Right lobe of liver (tissue), 4 donors: Measurements from ENCODE around the gene CPN2.

Source experiments
- POLR2A ChIP-seq: fragments of 450-650 bp; IDR thresholded peaks from one replicate; pipeline ENCODE4 v1.6.1; 2017; ENCODE audit warnings: antibody characterized with exemption, mild to moderate bottlenecking
- TF ChIP-seq, protein P1 (sequence below), 4 donors: fragments of 200-600 bp in 3 of 4; fragments of 450-650 bp in 1 of 4; IDR thresholded peaks; one replicate each; pipeline versions ENCODE4 v1.5.1 to v1.8.0; 2016 to 2022; ENCODE audit warnings: antibody characterized with exemption in 4 of 4, mild to moderate bottlenecking in 2 of 4
- donor health status: DM: no; HTN: no; CAD: no.
- donor health status: DM: no; HTN: no; CAD: no.
- donor health status: DM: no; HTN: yes; CAD: no.

DNA sequence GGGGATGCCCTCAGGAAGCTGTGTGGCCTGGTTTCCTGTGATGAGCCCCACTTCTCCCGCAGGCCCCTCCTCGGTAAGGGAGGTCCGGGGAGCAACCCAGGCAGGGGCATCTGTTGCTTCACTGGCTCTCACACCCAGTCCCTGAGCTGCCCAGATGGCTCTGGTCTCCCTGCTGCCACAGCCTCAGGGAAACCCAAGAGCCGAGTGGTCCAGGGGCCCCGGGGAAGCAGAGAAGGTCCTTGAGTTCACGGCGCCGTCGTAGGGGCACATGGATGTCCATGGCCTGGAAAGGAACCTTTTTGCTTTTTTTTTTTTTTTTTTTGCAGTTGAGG, 31.7 kb upstream of the CPN2 start:
- TF ChIP-seq, protein P1, sequence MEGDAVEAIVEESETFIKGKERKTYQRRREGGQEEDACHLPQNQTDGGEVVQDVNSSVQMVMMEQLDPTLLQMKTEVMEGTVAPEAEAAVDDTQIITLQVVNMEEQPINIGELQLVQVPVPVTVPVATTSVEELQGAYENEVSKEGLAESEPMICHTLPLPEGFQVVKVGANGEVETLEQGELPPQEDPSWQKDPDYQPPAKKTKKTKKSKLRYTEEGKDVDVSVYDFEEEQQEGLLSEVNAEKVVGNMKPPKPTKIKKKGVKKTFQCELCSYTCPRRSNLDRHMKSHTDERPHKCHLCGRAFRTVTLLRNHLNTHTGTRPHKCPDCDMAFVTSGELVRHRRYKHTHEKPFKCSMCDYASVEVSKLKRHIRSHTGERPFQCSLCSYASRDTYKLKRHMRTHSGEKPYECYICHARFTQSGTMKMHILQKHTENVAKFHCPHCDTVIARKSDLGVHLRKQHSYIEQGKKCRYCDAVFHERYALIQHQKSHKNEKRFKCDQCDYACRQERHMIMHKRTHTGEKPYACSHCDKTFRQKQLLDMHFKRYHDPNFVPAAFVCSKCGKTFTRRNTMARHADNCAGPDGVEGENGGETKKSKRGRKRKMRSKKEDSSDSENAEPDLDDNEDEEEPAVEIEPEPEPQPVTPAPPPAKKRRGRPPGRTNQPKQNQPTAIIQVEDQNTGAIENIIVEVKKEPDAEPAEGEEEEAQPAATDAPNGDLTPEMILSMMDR (IDR thresholded peaks at IDR 0.05), result no peak
- TF ChIP-seq POLR2A, result no peak
